DOHH2 (cell line): ENCODE measurements around the gene IGSF11.

Experiments
- CTCF ChIP-seq: fragments of 200-600 bp; sonication (generic); IDR thresholded peaks from one replicate; pipeline ENCODE4 v1.5.1; 2014; ENCODE audit warnings: antibody characterized with exemption, mild to moderate bottlenecking, low read depth, low read length; ENCODE audit not compliant: poor library complexity, severe bottlenecking
- EZH2phosphoT487 ChIP-seq: fragments of 200-600 bp; sonication (generic); IDR thresholded peaks from 2 replicates; pipeline ENCODE4 v1.6.1; 2017; ENCODE audit warnings: borderline replicate concordance, mild to moderate bottlenecking, antibody characterized with exemption, low read length, moderate library complexity, mixed read lengths

- no peak for TF ChIP-seq CTCF
- TF ChIP-seq EZH2phosphoT487, result no peak
These were observed 70.9 kb downstream of the IGSF11 start for GRCh38 chr3:118963711-118964110.
